Psoas muscle (tissue), 8 donors: ENCODE measurements around the gene SYK. TPM values are rescaled to one million over a fixed set of nuclear protein-coding genes. Genes with fewer than 3 reads are reported as not detected.
"Not testable (repeated sequence)": the region's sequence is repeated elsewhere in the genome, so short reads cannot be mapped to it uniquely, and the experiment has no call there.

Experiments
- ATAC-seq, 4 donors: fragments of 200-7000 bp; cut with Tn5 transposase; one replicate each; pipeline ENCODE4 v1.9.1; 2020; ENCODE audit warnings: moderate library complexity in 3 of 4, mild to moderate bottlenecking in 2 of 4
- DNase-seq, 2 donors: peaks; one replicate each; pipeline ENCODE4 v3.0.0-alpha.2; 2020
- H3K27ac ChIP-seq: fragments of 200-600 bp; one replicate; pipeline ENCODE4 v1.8.0; 2022
- H3K27me3 ChIP-seq, 3 donors: fragments of 200-600 bp in 1 of 3; one replicate each; pipeline versions ENCODE4 v1.6.1 to v1.8.0; 2013 to 2022; ENCODE audit warnings: low read length in 2 of 3, mild to moderate bottlenecking in 2 of 3, moderate library complexity in 1 of 3; ENCODE audit not compliant: insufficient read depth in 3 of 3
- H3K36me3 ChIP-seq, 2 donors: fragments of 200-600 bp in 1 of 2; one replicate each; pipeline versions ENCODE4 v1.6.1 to v1.8.0; 2013 to 2022; ENCODE audit warnings: low read depth in 1 of 2, mild to moderate bottlenecking in 1 of 2, moderate library complexity in 1 of 2; ENCODE audit not compliant: insufficient read depth in 1 of 2
- H3K4me1 ChIP-seq: fragments of 200-600 bp; one replicate; pipeline ENCODE4 v1.8.0; 2022
- H3K4me3 ChIP-seq: fragments of 200-600 bp; one replicate; pipeline ENCODE4 v1.8.0; 2022; ENCODE audit warnings: mild to moderate bottlenecking
- H3K9me3 ChIP-seq: fragments of 200-600 bp; one replicate; pipeline ENCODE4 v1.8.0; 2022
- WGBS, 3 donors: extraction: QIAGEN DNeasy Blood & Tissue Kit; methylation state at CpG; one replicate each; pipeline versions ENCODE4 v1.1.6 to v1.1.7; 2013; 5-methylcytosine and 5-hydroxymethylcytosine counted together
- intact Hi-C, 2 donors: fragments of 100-400 bp; cut with DNase I; formaldehyde crosslinking; loops; one replicate each; pipeline versions ENCODE4 v1.11.0 to v1.14.2; 2022
- polyA plus RNA-seq, 3 donors: library from polyadenylated mRNA; stranded (reverse); fragments of 200-250 nt; gene quantifications; one replicate each; pipeline ENCODE4 v1.2.3, GENCODE V29; 2013
- total RNA-seq, 4 donors: library from RNA; stranded (reverse); fragmentation: NEBNext Ultra II Directional in 2 of 4; extraction: Animal tissue kit (Norgen Biotek cat#: 25700) in 2 of 4; gene quantifications; one replicate each; pipeline versions ENCODE4 v1.2.1 to v1.2.4, GENCODE V29; 2021 to 2023
- TF ChIP-seq, protein P1 (sequence below): fragments of 200-600 bp; IDR thresholded peaks from one replicate; pipeline ENCODE4 v1.8.0; 2022; ENCODE audit warnings: antibody characterized with exemption
- donor health status: healthy with polysubstance abuse.
- donor health status: DM: no; HTN: no; CAD: no; lungs with moderate emphysema.
- donor health status: Bipolar disorder and iron deficiency.
- donor health status: healthy.
- donor health status: DM: yes; HTN: yes; CAD: no.
- donor health status: DM: no; HTN: no; CAD: no.
- donor health status: DM: no; HTN: no; CAD: no.
- donor health status: DM: yes; HTN: yes; CAD: no.

The SYK gene
- total and polyA plus RNA-seq, 7 donors: 0.40 to 2.8 (median 1.4) TPM

DNA sequence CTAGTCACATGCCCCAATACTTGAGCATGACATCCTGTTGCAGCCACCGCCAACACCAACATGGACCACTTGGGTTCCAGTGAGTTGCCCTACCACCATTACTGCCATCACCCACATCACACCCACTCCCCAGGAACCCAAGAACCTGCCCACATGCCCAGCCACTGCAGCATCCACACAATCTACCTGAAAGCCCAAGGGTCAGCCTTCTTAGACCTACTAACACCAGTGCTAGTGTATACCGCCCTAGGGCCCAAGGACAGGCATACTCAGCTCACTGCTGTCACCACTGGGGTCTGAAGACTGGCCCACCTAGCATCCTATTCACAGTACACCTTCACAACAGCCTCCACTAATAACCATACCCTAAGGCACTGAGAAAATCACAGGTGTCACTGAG, 82.0 kb downstream of the SYK start:
- no peak overlapping the region for H3K4me3 ChIP-seq
- no peak for DNase-seq
- TF ChIP-seq, protein P1, sequence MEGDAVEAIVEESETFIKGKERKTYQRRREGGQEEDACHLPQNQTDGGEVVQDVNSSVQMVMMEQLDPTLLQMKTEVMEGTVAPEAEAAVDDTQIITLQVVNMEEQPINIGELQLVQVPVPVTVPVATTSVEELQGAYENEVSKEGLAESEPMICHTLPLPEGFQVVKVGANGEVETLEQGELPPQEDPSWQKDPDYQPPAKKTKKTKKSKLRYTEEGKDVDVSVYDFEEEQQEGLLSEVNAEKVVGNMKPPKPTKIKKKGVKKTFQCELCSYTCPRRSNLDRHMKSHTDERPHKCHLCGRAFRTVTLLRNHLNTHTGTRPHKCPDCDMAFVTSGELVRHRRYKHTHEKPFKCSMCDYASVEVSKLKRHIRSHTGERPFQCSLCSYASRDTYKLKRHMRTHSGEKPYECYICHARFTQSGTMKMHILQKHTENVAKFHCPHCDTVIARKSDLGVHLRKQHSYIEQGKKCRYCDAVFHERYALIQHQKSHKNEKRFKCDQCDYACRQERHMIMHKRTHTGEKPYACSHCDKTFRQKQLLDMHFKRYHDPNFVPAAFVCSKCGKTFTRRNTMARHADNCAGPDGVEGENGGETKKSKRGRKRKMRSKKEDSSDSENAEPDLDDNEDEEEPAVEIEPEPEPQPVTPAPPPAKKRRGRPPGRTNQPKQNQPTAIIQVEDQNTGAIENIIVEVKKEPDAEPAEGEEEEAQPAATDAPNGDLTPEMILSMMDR: no peak
- H3K36me3 ChIP-seq: no peaks in the 10 kb centered on the region
- H3K9me3 ChIP-seq: no peaks in the 10 kb centered on the region
- ATAC-seq: no peak
- WGBS, 3 donors: 76 to 96% (median 96%) methylated on average over 2 of the region's 2 CpGs
- intact Hi-C loops: no loop called here
- H3K27me3 ChIP-seq: peaks cover 0 to 1% (median 0%) of the 10 kb centered on the region in 3 donors
- no peak overlapping the region for H3K27ac ChIP-seq
- H3K4me1 ChIP-seq: no peaks in the 10 kb centered on the region

DNA sequence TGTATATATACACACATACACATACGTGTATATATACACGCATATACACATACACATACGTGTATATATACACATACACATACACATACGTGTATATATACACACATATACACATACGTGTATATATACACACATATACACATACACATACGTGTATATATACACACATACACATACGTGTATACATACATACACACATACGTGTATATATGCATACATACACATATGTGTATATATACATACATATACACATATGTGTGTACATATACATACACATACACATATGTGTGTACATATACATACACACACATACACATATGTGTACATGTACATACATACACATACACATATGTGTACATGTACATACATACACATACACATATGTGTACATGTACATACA, 82.6 kb downstream of the SYK start:
- 78 to 88% (median 78%) methylated on average over 8 of the region's 8 CpGs for WGBS, 3 donors
- Histone ChIP-seq H3K4me1 (no peaks in the 10 kb centered on the region), H3K36me3 (no peaks in the 10 kb centered on the region), H3K27ac (no peak overlapping the region), H3K9me3 (no peaks in the 10 kb centered on the region), H3K27me3 (peaks cover 0 to 1% (median 0%) of the 10 kb centered on the region in 3 donors), H3K4me3 (no peak overlapping the region)
- ATAC-seq: no peak
- intact Hi-C loops: no loop called here
- DNase-seq: no peak
- TF ChIP-seq, protein P1: no peak

DNA sequence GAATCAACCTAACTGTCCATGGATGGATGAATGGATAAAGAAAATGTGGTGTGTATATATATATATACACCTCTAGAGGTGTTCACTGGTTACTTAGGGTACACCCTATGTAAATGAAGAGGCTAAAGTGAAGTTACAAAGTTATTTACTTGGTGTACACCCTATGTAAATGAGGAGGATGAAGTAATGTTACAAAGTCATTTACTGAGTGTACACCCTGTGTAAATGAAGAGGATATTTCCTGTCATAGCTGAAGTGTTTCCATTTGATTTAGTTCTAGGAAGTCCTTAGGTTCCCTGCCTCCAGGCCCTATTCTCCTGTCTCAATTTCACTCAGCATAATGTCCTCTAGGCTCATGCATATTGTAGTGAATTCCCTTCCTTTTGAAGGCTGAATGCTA, 85.2 kb downstream of the SYK start:
- H3K4me3 ChIP-seq, H3K27me3 ChIP-seq, ATAC-seq, H3K27ac ChIP-seq, H3K4me1 ChIP-seq, H3K36me3 ChIP-seq, intact Hi-C loops, DNase-seq, H3K9me3 ChIP-seq: not testable (repeated sequence)

DNA sequence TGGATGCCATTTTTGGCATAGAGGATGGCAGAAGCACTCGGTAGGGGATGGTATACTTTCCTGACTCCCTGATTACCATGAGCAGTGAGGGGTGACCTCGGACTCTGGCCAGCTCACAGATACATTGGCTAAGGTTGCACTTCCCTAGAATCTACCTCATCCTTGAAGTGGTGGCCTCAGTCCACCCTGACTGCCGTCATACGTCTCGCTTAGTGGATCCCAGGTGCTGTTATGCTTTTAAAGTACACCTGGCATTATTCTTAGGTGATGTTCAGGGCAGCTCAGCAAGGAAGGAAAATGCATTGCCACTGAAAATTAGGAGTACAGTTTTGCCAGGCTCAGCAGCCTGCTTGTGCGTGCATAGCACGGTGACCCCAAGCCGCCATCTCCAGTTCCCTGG, 87.3 kb downstream of the SYK start:
- H3K27me3 ChIP-seq: peaks cover 0 to 1% (median 0%) of the 10 kb centered on the region in 3 donors
- intact Hi-C loops: no loop called here
- H3K4me1 ChIP-seq: no peaks in the 10 kb centered on the region
- no peaks in the 10 kb centered on the region for H3K9me3 ChIP-seq
- no peak overlapping the region for H3K4me3 ChIP-seq
- ATAC-seq (no peak), DNase-seq (no peak)
- 85 to 91% (median 87%) methylated on average over 8 of the region's 8 CpGs for WGBS, 3 donors
- no peak overlapping the region for H3K27ac ChIP-seq
- H3K36me3 ChIP-seq: no peaks in the 10 kb centered on the region
- TF ChIP-seq, protein P1: no peak

DNA sequence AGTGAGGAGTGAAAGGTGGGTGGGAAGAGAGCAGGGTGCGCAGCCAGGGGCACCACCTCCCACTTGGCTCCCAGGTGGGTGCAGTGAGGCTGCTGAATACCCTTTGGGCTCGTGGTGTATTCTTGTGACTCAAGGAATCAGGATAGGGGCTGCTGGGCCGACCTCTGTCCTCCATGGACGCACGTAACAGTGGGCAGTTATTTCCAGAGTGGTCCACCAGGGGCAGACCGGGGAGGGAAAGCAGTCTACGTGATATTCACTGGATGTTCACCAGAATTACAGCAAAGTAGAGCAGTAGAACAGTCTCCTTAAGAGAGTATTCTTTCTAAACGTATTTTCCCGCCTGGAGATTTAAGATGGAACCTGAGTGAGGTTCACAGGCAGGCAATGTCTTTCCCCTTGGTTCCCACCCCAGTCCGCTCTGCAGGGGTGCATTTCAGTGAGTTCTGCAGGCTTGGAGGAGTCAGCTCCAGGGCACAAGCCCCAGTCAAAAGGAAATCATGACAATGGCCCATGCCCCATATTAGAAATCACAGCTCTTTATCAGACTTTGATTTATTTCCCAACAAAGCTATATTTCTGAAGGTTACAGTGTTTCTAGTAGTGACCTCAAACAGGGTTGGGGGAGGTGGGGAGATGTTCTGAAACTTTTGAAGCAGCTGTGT, 88.7 kb downstream of the SYK start:
- ATAC-seq (no peak), DNase-seq (no peak)
- Histone ChIP-seq H3K4me3 (no peak overlapping the region), H3K36me3 (no peaks in the 10 kb centered on the region), H3K27me3 (peaks cover 0 to 1% (median 0%) of the 10 kb centered on the region in 3 donors), H3K9me3 (no peaks in the 10 kb centered on the region), H3K4me1 (no peaks in the 10 kb centered on the region), H3K27ac (no peak overlapping the region)
- intact Hi-C loops: no loop called here
- TF ChIP-seq, protein P1: no peak
- WGBS, 3 donors: 57 to 78% (median 66%) methylated on average over 10 of the region's 10 CpGs
